Spinal cord (tissue), 10 donors: ENCODE data around the gene REELD1. TPM values are rescaled to one million over a fixed set of nuclear protein-coding genes. Genes with fewer than 3 reads are reported as not detected.

ENCODE experiments used
- DNase-seq, 6 donors: peaks; one replicate each; pipeline versions ENCODE4 v3.0.0 to v3.0.0-alpha.2; 2013 to 2015; ENCODE audit warnings: low spot score in 6 of 6, low read depth in 4 of 6
- H3K27ac ChIP-seq: one replicate; pipeline ENCODE4 v1.5.1; 2013; ENCODE audit warnings: low read depth, low read length, control low read depth
- H3K27me3 ChIP-seq: one replicate; pipeline ENCODE4 v1.6.1; 2013; ENCODE audit warnings: low read length; ENCODE audit not compliant: control insufficient read depth, insufficient read depth
- H3K36me3 ChIP-seq: one replicate; pipeline ENCODE4 v1.6.1; 2013; ENCODE audit warnings: low read length; ENCODE audit not compliant: control insufficient read depth, insufficient read depth
- H3K4me1 ChIP-seq: one replicate; pipeline ENCODE4 v1.6.1; 2013; ENCODE audit warnings: low read length; ENCODE audit not compliant: control insufficient read depth, insufficient read depth
- H3K4me3 ChIP-seq: one replicate; pipeline ENCODE4 v1.5.1; 2013; ENCODE audit warnings: low read depth, low read length, control low read depth
- H3K9me3 ChIP-seq: one replicate; pipeline ENCODE4 v1.6.1; 2013; ENCODE audit warnings: low read length; ENCODE audit not compliant: control insufficient read depth, insufficient read depth
- WGBS: methylation state at CpG from one replicate; pipeline ENCODE4 v1.1.5; 2013; ENCODE audit warnings: missing lambda C conversion rate; ENCODE audit not compliant: insufficient coverage; 5-methylcytosine and 5-hydroxymethylcytosine counted together
- polyA plus RNA-seq, 2 donors: library from polyadenylated mRNA; unstranded; fragments of 120-200 nt; gene quantifications; one replicate each; pipeline ENCODE4 v1.2.1, GENCODE V29; 2013; ENCODE audit not compliant: insufficient read length in 2 of 2
- total RNA-seq, 2 donors: library from RNA; depleted of rRNA in 1 of 2; stranded (reverse); fragments of 120-200 nt in 1 of 2; fragments of >200 nt in 1 of 2; gene quantifications; one replicate each; pipeline versions ENCODE4 v1.2.3 to v1.2.4, GENCODE V29; 2013 to 2014
- donor health status: healthy.

The REELD1 gene
- total and polyA plus RNA-seq, 4 donors = 0.11 to 0.30 (median 0.21) TPM

DNA sequence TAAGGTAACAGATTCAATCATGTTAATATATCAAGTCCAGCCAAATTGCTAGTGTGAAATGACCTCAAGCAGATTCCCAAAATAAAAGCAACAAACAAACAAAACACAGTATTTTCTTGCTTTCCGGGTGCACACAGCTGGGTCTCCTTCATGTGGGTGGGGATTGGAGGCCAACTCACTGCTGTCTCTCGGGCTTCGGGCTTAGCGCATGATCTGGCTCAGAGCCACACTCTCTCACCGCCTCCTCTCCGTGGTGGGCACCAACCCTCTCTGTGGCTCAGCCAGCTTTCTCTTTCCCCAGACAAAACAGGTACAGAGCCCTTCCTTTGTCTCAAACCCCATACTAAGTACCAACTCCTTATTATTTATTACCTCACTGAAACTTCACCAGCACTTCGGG lies 2.9 kb upstream of the REELD1 start:
- Histone ChIP-seq H3K27ac (no peak overlapping the region), H3K27me3 (no peaks in the 10 kb centered on the region), H3K4me3 (no peak overlapping the region), H3K9me3 (no peaks in the 10 kb centered on the region), H3K36me3 (no peaks in the 10 kb centered on the region), H3K4me1 (no peaks in the 10 kb centered on the region)
- DNase-seq = no peak
- WGBS = 59% methylated on average over 5 of the region's 7 CpGs

DNA sequence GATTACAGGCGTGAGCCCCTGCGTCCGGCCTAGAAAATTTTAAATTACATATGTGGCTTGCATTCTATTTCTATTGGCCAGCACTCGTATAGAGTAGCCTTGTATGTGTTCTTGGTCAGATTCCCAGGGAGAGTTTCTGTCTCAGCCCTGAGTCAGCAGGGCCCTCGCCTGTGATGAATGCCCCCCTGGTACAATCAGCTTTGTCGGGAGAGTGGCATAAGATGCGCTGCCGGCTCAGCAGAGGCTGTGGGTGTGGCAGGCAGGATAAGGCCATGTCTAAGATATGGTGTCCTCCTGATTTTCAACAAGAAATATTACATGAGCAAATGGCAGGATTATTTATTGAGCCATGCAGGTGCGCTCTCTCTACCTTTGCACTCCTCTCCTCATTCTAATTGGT lies 1.6 kb upstream of the REELD1 start:
- WGBS = 54% methylated on average over 2 of the region's 9 CpGs

DNA sequence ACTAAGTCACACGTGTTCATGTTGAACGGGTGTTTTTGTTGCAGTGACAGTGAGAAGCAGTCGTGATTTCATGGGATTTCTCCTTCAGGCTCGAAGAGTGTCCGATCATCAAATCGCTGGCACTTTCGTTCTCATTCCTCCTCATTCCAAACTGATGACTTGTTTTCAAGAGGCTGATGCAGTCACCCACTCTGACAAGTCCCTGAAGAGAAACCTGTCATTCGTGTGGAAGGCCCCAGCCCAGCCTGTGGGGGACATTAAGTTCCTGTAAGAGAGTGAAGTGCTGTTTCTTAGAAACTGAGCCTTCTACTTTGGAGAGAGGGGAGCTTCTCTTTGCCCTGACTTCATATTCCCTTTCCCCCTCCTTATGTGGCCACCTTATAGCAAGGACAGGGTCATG lies 8.0 kb downstream of the REELD1 start:
- no peak overlapping the region for H3K4me3 ChIP-seq
- no peaks in the 10 kb centered on the region for H3K27me3 ChIP-seq
- no peaks in the 10 kb centered on the region for H3K36me3 ChIP-seq
- H3K9me3 ChIP-seq = no peaks in the 10 kb centered on the region
- 93% methylated on average over 7 of the region's 8 CpGs for WGBS
- H3K27ac ChIP-seq = no peak overlapping the region
- DNase-seq = no peak
- H3K4me1 ChIP-seq = peaks cover 4% of the 10 kb centered on the region

More for the DNA sequence above, 1.6 kb upstream of the REELD1 start:
- no peak for DNase-seq
- H3K4me3 ChIP-seq = no peak overlapping the region
- no peaks in the 10 kb centered on the region for H3K9me3 ChIP-seq
- H3K27me3 ChIP-seq = no peaks in the 10 kb centered on the region
- H3K27ac ChIP-seq = no peak overlapping the region
- no peaks in the 10 kb centered on the region for H3K4me1 ChIP-seq
- no peaks in the 10 kb centered on the region for H3K36me3 ChIP-seq

DNA sequence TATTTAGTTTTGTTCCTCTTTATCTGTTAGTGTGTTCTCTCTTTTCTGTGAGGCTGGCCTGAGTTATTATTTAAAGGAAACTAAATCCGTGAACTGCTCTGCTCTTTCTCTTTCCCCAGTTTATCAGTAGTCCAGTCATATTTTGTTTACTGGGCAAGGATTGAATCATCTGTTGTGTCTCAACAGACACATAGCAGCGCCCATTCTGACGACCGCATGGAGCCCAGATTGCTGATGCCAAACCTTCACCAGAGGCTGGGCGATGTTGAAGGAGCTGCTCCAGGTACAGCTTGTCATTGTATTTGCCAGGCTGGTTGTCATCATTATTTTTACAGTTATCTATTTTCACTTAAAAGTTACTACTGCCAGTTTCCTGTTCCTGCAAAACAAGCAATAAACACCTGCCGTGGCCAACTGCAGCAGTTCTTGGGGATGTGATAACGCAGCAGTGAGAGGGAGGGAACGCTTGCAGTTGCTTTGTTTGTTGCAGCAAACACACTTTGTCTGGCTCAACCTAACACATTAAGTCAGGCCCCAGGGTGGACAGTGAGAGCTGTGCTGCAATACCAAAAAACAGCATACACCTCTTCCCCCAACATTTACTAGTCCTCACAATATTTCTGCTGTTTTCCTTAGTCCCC lies 10.1 kb downstream of the REELD1 start:
- Histone ChIP-seq H3K27ac (no peak overlapping the region), H3K4me1 (peaks cover 4% of the 10 kb centered on the region), H3K36me3 (no peaks in the 10 kb centered on the region), H3K9me3 (no peaks in the 10 kb centered on the region), H3K27me3 (no peaks in the 10 kb centered on the region), H3K4me3 (no peak overlapping the region)
- peak in 2 of 6 donors; percentile 26 to 42 for DNase-seq
- WGBS = 14% methylated on average over 2 of the region's 8 CpGs

DNA sequence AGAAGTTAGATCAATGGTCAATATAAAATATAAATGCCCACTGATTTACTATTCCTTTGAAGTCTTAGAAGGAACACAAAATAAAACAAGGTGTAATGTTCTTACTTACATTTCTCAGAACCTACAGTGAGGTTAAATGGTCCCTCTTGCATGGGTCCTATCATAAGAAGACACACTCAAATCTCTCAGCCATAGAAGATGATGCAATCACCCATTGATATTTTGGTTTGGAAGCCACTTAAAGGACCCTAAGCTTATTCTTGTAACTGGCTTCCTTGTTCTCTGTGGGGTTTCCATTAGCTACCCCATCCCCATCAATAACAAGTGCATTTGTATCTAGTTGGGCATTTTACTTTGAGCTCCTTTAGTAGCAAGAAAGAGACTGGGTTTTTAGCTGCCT lies 15.1 kb downstream of the REELD1 start:
- H3K27me3 ChIP-seq = no peaks in the 10 kb centered on the region
- H3K4me1 ChIP-seq = peaks cover 7% of the 10 kb centered on the region
- H3K27ac ChIP-seq = no peak overlapping the region
- no peaks in the 10 kb centered on the region for H3K36me3 ChIP-seq
- no peak overlapping the region for H3K4me3 ChIP-seq
- H3K9me3 ChIP-seq = no peaks in the 10 kb centered on the region
- no peak for DNase-seq

DNA sequence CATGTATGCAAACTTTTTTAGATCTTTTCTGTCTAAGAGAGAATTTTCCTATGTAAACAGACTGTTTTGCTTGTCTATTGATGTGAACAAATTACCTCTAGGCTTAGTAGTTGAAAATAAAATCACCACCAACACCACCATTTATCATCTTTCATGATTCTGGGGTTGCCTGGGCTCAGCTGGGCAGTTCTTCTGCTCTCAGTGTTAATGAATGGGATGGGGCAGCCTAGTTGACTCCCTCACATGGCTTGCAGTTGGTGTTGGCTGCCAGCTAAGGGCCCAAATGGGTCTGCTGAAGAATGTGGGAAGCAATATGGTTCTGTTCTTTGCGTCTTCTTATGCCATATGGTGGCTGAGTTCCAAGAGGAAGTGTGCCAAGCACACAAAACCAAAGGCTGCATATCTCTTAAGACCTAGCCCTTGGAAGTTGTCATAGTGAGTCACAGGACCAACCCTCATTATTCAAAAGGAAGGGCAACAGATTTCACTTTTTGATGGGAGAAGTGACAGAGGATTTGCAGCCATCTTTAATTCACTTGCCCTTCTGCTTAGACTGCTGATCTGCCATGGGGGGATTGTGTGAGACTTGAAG lies 17.9 kb downstream of the REELD1 start:
- no peaks in the 10 kb centered on the region for H3K27me3 ChIP-seq
- H3K27ac ChIP-seq = no peak overlapping the region
- no peaks in the 10 kb centered on the region for H3K36me3 ChIP-seq
- no peaks in the 10 kb centered on the region for H3K9me3 ChIP-seq
- 100% methylated on average over 1 of the region's 1 CpG for WGBS
- peaks cover 5% of the 10 kb centered on the region for H3K4me1 ChIP-seq
- H3K4me3 ChIP-seq = no peak overlapping the region
- no peak for DNase-seq

DNA sequence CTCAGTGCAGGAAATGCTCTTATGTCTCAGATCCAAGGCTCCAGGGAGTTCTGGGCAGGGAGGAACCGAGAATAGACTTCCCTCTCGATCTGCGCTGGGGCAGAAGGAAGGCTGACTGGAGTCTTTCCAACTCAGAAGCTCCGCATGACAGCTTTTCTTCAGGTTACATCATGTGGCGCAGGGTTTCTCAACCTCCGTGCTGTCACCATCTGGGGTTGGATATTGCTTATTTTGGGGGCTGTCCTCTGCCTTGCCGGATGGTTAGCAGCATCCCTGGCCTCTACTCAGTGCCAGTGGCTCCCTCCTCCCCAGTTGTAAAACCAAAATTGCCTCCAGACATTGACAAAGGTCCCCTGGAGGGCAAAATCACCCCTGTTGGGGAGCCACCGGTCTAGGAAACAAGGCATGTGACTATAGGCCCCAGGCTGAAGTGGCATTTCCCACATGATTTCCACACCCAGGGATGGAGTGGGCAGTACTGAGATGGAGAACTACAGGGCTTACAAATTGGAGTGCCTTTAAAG lies 21.4 kb downstream of the REELD1 start:
- H3K36me3 ChIP-seq = no peaks in the 10 kb centered on the region
- H3K27me3 ChIP-seq = no peaks in the 10 kb centered on the region
- no peaks in the 10 kb centered on the region for H3K4me1 ChIP-seq
- no peak for DNase-seq
- H3K9me3 ChIP-seq = no peaks in the 10 kb centered on the region
- H3K4me3 ChIP-seq = no peak overlapping the region
- WGBS = 83% methylated on average over 5 of the region's 8 CpGs
- no peak overlapping the region for H3K27ac ChIP-seq

DNA sequence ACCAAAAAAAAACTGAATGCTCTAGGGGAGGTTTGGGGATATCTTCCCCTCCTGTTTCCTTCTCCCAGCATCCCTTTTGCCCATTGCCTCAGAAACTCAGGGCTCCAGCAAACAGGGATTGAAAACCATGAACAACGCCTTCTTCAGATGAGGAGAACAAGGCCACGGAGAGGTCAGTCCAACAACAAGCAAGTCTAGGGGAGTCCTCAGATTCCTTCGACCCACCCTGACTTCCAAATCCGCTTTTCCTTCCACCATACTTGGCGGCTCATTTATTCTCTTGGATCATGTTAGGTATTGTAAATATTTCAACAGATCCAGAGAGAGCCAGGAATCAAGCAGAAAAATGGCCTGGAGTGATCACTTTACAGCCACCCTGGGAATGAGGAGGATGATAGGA lies 21.9 kb downstream of the REELD1 start:
- Histone ChIP-seq H3K36me3 (no peaks in the 10 kb centered on the region), H3K4me1 (peaks cover under 1% of the 10 kb centered on the region), H3K27me3 (no peaks in the 10 kb centered on the region), H3K4me3 (no peak overlapping the region), H3K9me3 (no peaks in the 10 kb centered on the region), H3K27ac (no peak overlapping the region)
- 100% methylated on average over 1 of the region's 5 CpGs for WGBS
- no peak for DNase-seq

DNA sequence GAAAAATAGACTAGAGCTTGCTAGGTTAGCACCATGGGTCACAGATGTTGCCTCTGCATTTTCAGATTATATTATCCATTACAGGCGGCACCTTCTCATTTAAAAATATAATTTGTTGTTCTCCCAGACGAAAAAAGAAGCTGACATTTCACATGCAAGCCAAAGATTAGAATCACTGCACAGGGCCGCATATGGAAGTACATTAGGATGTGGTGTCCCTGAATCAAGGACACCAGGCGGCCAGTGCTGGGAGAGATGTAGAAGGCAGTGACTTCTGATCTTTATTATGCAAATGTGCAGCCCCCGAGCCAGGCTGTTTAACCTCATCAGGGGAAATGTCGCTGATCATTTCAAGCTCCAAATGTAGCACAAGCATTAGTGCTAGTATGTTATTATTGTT lies 22.8 kb downstream of the REELD1 start:
- Histone ChIP-seq H3K36me3 (no peaks in the 10 kb centered on the region), H3K27me3 (no peaks in the 10 kb centered on the region), H3K4me1 (peaks cover 6% of the 10 kb centered on the region), H3K27ac (no peak overlapping the region), H3K4me3 (no peak overlapping the region), H3K9me3 (no peaks in the 10 kb centered on the region)
- WGBS = 73% methylated on average over 2 of the region's 6 CpGs
- DNase-seq = peak in 1 of 6 donors; percentile 44

DNA sequence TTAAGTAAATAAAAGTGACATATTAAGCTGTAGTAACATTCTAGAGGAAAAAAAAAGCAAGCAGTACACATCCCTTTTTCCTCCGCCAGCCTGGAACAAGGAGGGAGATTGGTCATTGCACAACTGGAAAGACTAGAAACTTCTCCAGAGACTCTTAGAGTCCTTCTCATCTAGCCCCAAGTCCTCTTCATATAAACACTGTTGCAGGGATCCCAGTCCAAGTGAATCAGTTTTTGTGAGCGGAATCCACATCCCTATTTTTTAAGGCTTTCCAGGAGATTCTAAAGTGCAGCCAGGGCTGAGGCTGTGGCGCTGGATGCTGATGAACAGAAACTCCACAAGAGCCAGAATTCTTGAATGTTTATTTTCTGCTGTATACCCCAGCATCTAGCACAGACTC lies 23.8 kb downstream of the REELD1 start:
- peaks cover 16% of the 10 kb centered on the region for H3K4me1 ChIP-seq
- DNase-seq = no peak
- no peaks in the 10 kb centered on the region for H3K27me3 ChIP-seq
- no peak overlapping the region for H3K27ac ChIP-seq
- WGBS = 83% methylated on average over 2 of the region's 3 CpGs
- H3K4me3 ChIP-seq = no peak overlapping the region
- no peaks in the 10 kb centered on the region for H3K9me3 ChIP-seq
- H3K36me3 ChIP-seq = no peaks in the 10 kb centered on the region
